NB4 (cell line): Measurements from ENCODE around the gene HLCS.

Experiments used
- CTCF ChIP-seq: IDR thresholded peaks from one replicate; pipeline ENCODE4 v1.5.1; 2012; ENCODE audit warnings: low read depth, low read length
- POLR2A ChIP-seq: IDR thresholded peaks from 2 replicates; pipeline ENCODE4 v1.6.1; 2011; ENCODE audit warnings: mild to moderate bottlenecking; ENCODE audit not compliant: insufficient read length; ENCODE audit errors: extremely low read depth

DNA sequence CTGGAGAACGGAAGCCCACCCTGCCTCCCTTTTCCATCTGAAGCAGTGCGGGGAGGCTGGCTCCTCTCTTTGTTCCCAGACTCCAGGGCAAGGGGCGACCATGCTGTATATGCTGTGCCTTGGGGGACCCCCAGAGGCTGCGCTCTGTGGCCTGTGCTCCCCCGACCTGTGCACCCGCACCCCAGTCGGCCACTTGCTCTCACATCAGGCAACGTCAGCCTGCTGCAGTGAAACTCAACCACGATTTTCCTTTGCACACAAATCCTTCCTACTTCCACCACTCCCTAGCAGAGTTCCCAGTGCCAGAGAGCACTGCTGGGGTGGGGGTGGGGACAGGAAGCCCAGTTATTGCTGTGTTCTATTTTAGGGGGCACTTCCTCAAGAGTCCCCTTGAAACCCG lies 215.1 kb downstream of the HLCS start:
- TF ChIP-seq CTCF (no peak), POLR2A (no peak)
